ENCODE results near the gene NCBP3. TPM values are rescaled to one million over a fixed set of nuclear protein-coding genes. Genes with fewer than 3 reads are reported as not detected.

Gene NCBP3
- total and polyA plus RNA-seq, 7 donors: 9.3 to 23.5 (median 15.1) TPM

DNA sequence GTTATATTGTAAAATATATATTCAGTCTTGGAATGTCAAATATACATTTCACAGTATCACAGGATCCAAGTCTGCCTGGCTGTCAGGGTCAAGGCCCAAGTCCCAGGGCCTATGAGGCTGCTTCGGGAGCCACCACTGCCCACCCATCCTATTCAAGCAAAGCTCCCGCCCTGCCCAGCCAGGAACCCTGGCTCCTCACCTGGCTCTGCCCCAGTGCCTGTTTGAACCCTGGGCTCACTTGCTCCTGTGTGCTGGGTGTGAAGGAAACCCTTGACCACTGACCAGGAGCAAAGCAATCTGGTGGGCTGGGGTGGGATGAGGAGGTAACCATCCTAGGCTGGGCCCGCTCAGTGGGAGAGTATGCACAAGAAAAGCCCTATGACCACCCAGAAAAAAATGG lies 72.1 kb downstream of the NCBP3 start:
- 94 to 100% (median 97%) methylated on average over 3 of the region's 3 CpGs for WGBS, 3 donors
- Histone ChIP-seq H3K4me3 (no peak overlapping the region), H3K4me1 (no peaks in the 10 kb centered on the region)

DNA sequence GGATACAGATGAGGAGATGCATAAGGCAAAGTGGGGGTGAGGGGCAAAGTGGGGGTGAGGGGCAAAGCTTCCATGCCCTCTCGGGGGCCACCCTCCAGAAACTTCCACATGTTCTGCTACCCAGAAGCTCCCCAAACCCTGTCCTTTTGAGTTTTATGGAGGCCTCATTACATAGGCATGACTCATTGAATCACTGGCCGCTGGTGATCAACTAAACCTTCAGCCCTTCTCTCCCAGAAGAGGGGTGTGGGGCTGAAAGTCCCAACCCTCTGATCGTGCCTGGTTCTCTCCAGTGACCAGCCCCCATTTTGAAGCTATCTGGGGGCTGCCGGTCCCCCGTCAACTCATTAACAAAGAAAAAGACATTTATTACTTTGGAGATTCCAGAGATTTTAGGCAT lies 72.5 kb downstream of the NCBP3 start:
- no peaks in the 10 kb centered on the region for H3K36me3 ChIP-seq (ENCODE audit: insufficient read depth in 1 of 2, low read depth in 1 of 2)
- intact Hi-C loops (cut with DNase I): no loop called here
- H3K4me1 ChIP-seq: no peaks in the 10 kb centered on the region
- ATAC-seq (no peak), DNase-seq (no peak)
- peaks cover 0 to 3% (median 0%) of the 10 kb centered on the region in 3 donors for H3K27me3 ChIP-seq (ENCODE audit: insufficient read depth in 3 of 3, low read length in 2 of 3)
- WGBS, 3 donors: 72 to 79% (median 73%) methylated on average over 5 of the region's 5 CpGs
- no peak overlapping the region for H3K27ac ChIP-seq
- TF ChIP-seq, protein P1, sequence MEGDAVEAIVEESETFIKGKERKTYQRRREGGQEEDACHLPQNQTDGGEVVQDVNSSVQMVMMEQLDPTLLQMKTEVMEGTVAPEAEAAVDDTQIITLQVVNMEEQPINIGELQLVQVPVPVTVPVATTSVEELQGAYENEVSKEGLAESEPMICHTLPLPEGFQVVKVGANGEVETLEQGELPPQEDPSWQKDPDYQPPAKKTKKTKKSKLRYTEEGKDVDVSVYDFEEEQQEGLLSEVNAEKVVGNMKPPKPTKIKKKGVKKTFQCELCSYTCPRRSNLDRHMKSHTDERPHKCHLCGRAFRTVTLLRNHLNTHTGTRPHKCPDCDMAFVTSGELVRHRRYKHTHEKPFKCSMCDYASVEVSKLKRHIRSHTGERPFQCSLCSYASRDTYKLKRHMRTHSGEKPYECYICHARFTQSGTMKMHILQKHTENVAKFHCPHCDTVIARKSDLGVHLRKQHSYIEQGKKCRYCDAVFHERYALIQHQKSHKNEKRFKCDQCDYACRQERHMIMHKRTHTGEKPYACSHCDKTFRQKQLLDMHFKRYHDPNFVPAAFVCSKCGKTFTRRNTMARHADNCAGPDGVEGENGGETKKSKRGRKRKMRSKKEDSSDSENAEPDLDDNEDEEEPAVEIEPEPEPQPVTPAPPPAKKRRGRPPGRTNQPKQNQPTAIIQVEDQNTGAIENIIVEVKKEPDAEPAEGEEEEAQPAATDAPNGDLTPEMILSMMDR (IDR thresholded peaks at IDR 0.05): no peak
- no peaks in the 10 kb centered on the region for H3K9me3 ChIP-seq
- no peak overlapping the region for H3K4me3 ChIP-seq

More for the DNA sequence above, 72.1 kb downstream of the NCBP3 start:
- Histone ChIP-seq H3K27ac (no peak overlapping the region), H3K9me3 (no peaks in the 10 kb centered on the region), H3K27me3 (ENCODE audit: insufficient read depth in 3 of 3, low read length in 2 of 3) (peaks cover 0 to 3% (median 0%) of the 10 kb centered on the region in 3 donors), H3K36me3 (ENCODE audit: insufficient read depth in 1 of 2, low read depth in 1 of 2) (no peaks in the 10 kb centered on the region)
- DNase-seq: no peak
- TF ChIP-seq, protein P1 (IDR thresholded peaks at IDR 0.05): no peak
- intact Hi-C loops (cut with DNase I): no loop called here
- ATAC-seq: no peak

DNA sequence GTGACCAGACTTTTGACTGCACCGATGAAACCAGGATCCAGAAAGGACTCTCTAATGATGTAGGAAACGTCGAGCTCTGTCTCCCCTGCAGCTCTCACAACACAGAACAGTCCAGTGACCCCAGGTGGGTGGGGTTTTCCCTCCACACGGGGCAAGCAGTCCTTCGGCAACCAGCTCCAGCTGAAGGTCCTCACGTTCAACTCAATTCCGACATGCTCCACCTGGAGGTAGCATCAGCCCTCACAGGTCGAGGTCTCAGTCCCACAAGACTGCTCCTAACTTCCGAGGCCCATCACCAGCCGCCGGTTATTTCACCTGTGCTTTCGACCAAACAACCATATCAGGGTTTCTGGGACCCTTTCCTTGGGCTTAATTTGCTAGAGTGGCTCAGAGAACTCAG lies 73.3 kb downstream of the NCBP3 start:
- no peak for DNase-seq
- WGBS, 3 donors: 66 to 68% (median 68%) methylated on average over 12 of the region's 12 CpGs

DNA sequence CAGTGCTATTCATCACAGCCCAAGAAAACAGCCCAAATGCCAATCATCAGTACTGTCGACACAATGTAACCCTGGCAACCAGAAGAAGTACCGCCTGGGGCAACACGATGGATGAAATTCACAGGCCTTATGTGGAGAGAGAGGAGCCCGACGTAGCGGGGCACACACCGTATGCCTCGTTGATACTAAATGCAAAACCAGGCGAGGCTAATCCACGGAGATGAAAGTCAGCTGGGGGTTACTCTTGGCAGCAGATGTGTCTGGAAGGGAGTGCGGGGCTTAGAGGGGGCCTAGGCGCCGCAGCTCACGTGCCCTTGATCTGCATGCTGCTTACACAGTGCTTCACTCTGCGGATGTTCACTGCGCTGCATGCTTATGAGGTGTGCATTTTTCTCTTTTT lies 74.9 kb downstream of the NCBP3 start:
- H3K4me3 ChIP-seq: no peak overlapping the region
- intact Hi-C loops (cut with DNase I): no loop called here
- ATAC-seq: no peak
- H3K9me3 ChIP-seq: no peaks in the 10 kb centered on the region
- TF ChIP-seq, protein P1 (IDR thresholded peaks at IDR 0.05): no peak
- no peak overlapping the region for H3K27ac ChIP-seq
- no peak for DNase-seq
- H3K4me1 ChIP-seq: no peaks in the 10 kb centered on the region
- peaks cover 0 to 3% (median 0%) of the 10 kb centered on the region in 3 donors for H3K27me3 ChIP-seq (ENCODE audit: insufficient read depth in 3 of 3, low read length in 2 of 3)
- 52 to 59% (median 58%) methylated on average over 16 of the region's 16 CpGs for WGBS, 3 donors
- no peaks in the 10 kb centered on the region for H3K36me3 ChIP-seq (ENCODE audit: insufficient read depth in 1 of 2, low read depth in 1 of 2)

More for the DNA sequence above, 73.3 kb downstream of the NCBP3 start:
- no peak overlapping the region for H3K27ac ChIP-seq
- ATAC-seq: no peak
- TF ChIP-seq, protein P1 (IDR thresholded peaks at IDR 0.05): no peak
- no peaks in the 10 kb centered on the region for H3K9me3 ChIP-seq
- intact Hi-C loops (cut with DNase I): no loop called here
- no peak overlapping the region for H3K4me3 ChIP-seq
- peaks cover 0 to 3% (median 0%) of the 10 kb centered on the region in 3 donors for H3K27me3 ChIP-seq (ENCODE audit: insufficient read depth in 3 of 3, low read length in 2 of 3)
- no peaks in the 10 kb centered on the region for H3K4me1 ChIP-seq
- no peaks in the 10 kb centered on the region for H3K36me3 ChIP-seq (ENCODE audit: insufficient read depth in 1 of 2, low read depth in 1 of 2)

DNA sequence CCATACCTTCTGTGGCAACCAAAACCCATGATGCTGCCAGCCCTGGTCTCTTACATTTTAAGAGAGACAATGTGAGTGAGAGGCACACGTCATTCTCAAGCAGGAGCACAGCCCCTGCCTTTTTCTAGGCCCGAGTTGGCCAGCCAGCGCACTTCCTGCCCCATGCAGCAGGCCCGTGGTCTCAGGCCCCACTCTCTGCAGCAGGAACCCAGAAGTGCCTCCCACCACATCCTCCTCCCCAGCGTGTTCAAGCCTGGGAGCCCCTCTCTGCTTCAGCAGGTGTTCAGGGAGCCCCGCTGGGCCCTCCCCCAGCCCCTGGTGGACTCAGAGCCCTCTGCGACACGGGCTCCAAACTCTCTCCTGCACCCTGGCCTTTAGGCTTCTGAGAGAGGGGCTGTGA lies 75.6 kb downstream of the NCBP3 start:
- Histone ChIP-seq H3K9me3 (no peaks in the 10 kb centered on the region), H3K4me1 (no peaks in the 10 kb centered on the region), H3K27ac (no peak overlapping the region), H3K36me3 (ENCODE audit: insufficient read depth in 1 of 2, low read depth in 1 of 2) (no peaks in the 10 kb centered on the region), H3K27me3 (ENCODE audit: insufficient read depth in 3 of 3, low read length in 2 of 3) (peaks cover 0 to 3% (median 0%) of the 10 kb centered on the region in 3 donors), H3K4me3 (no peak overlapping the region)
- peak in 1 of 4 donors; percentile 25 for ATAC-seq
- intact Hi-C loops (cut with DNase I): no loop called here
- no peak for DNase-seq
- WGBS, 3 donors: 45 to 55% (median 48%) methylated on average over 7 to 8 of the region's 8 CpGs
- TF ChIP-seq, protein P1 (IDR thresholded peaks at IDR 0.05): no peak

Measured in psoas muscle (tissue), 8 donors.